ENCODE results near the gene POLR2H.

POLR2H gene

GRCh38 chr3:184352897-184353545, 8.5 kb upstream of the POLR2H start:
- no peak for DNase-seq

- no peak for DNase-seq
Measured at GRCh38 chr3:184353546-184353941, 8.0 kb upstream of the POLR2H start.

- DNase-seq, result peak; percentile 54
Measured at GRCh38 chr3:184354121-184354728, 7.3 kb upstream of the POLR2H start.

GRCh38 chr3:184354754-184355153, 6.8 kb upstream of the POLR2H start:
- no peak for DNase-seq

GRCh38 chr3:184355261-184356040, 6.1 kb upstream of the POLR2H start:
- DNase-seq, result no peak

- DNase-seq, result no peak
Measured at GRCh38 chr3:184357248-184358123, 4.0 kb upstream of the POLR2H start.

- DNase-seq, result no peak
Measured at GRCh38 chr3:184358124-184358767, 3.3 kb upstream of the POLR2H start.

- DNase-seq, result no peak
Measured at GRCh38 chr3:184358921-184359350, 2.6 kb upstream of the POLR2H start.

- no peak for DNase-seq
Measured at GRCh38 chr3:184359610-184360009, 1.9 kb upstream of the POLR2H start.

GRCh38 chr3:184360070-184360928, 1.2 kb upstream of the POLR2H start:
- DNase-seq, result no peak

GRCh38 chr3:184360929-184361531, 480 bp upstream of the POLR2H start:
- DNase-seq, result no peak

- DNase-seq, result peak; percentile 29
Measured at GRCh38 chr3:184361932-184362667, 590 bp downstream of the POLR2H start.

GRCh38 chr3:184362668-184363546, 1.4 kb downstream of the POLR2H start:
- peak; percentile 98 for DNase-seq

GRCh38 chr3:184366619-184367289, 5.2 kb downstream of the POLR2H start:
- no peak for DNase-seq

- DNase-seq, result no peak
Measured at GRCh38 chr3:184368116-184368515, 6.6 kb downstream of the POLR2H start.

GRCh38 chr3:184368586-184369183, 7.2 kb downstream of the POLR2H start:
- no peak for DNase-seq

- DNase-seq, result peak; percentile 87
Measured at GRCh38 chr3:184371570-184372018, 10.1 kb downstream of the POLR2H start.

GRCh38 chr3:184372296-184372821, 10.8 kb downstream of the POLR2H start:
- no peak for DNase-seq

All from suppressor macrophage treated with lipopolysaccharide for 4 hours (primary cell).